Fibroblast of skin of back (primary cell): ENCODE data around the gene OR52D1. TPM values are rescaled to one million over a fixed set of nuclear protein-coding genes. Genes with fewer than 3 reads are reported as not detected.

Source experiments
- DNase-seq: peaks from one replicate; pipeline ENCODE4 v3.0.0-alpha.2; 2013
- polyA plus RNA-seq, 2 experiments: library from polyadenylated mRNA; unstranded; fragments of 120-200 nt; gene quantifications; one replicate each; pipeline ENCODE4 v1.2.1, GENCODE V29; 2013; ENCODE audit not compliant: insufficient read length in 2 of 2

Gene OR52D1
- not detected for polyA plus RNA-seq (2013, experiment 1 of 2; ENCODE audit: insufficient read length)
- polyA plus RNA-seq (2013, experiment 2 of 2; ENCODE audit: insufficient read length) = not detected

DNA sequence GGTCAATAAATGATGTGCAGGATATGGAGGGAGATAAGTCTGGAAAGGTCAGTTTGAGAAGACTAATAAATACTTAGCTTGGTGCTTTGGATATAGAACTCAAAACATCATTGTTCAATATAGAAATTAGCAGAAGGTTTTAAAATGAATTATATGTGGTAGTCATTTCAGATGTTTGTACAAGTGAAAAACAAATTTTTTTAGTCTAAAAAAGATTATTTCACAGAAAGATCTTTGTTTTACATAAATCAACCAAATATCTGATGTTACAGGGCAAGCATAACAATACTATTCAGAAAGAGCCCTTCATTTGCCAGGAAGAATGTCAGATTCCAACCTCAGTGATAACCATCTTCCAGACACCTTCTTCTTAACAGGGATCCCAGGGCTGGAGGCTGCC lies at the start of gene OR52D1:
OR52D1 (plus strand) TSS at position 301 of the 400 bp plus-strand sequence; CDS start at position 323, 22 bp downstream.
- no peak for DNase-seq

DNA sequence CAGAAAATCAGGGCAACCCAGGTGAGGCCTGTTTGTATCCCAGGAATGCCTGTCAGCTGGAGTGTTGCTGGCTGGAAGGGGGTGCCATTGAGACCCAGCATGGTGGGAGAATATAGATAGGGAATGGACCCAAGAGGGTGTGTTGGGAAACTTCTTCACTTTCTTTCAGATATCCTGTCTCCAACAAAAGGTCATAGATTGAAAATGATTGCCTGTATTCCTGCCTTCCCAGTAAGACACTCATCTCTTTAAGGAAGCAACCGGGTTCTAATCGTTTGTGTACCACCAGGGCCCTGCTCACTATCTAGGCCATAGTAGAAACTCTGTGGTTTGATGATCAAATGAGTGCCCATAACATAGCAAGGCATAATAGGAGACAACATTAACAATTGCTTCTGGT lies 47.1 kb upstream of the OR52D1 start, which contains the start of gene OR51I1:
OR51I1 (minus strand) TSS at position 101 of the 400 bp plus-strand sequence; CDS start at position 101, 0 bp downstream.
- no peak for DNase-seq

DNA sequence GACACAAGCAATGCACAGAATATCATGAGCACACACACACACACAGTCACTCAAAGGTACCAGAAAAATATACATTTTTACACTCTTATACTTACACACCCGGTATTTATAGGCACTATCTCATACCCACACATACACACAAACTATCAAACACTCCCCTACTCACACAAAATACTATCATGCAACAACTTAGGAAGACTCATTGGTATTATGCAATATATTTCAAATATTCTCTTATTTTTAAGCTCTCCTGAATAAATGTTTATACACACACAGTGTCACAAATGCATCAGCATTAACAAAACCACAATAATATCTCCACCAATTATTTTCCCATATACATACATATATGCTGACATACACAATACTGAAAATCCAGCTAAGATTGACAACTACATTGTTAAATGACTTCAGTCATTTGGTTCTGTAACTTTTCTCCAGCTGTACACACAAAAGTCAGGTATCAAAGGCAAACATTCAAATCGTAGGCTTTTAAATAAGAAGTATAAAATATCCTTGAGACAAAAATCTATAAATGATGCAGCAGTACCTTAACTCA lies 44.6 kb upstream of the OR52D1 start:
- no peak for DNase-seq

DNA sequence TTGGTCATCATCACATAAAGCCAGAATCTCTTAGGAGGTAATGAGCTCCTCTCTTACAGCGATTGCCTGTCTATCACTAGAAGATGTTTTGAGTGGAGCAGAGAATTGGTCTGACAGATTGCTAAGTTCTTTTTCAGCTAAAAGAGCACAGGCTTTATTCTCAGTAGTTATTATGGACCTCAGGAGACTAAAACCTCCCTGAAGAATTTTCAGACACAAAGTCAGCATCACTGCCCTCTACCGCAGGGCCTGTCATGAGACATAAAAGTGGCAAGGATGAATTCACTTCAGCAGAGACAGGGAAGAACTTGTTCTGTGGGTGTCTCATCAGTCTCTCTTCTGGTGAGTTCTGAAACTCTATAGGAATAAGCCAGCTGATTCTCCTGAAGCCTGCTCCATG lies 39.5 kb upstream of the OR52D1 start, which contains the start of gene OR51I2:
OR51I2 (plus strand) TSS at position 301 of the 400 bp plus-strand sequence. CDS start 4,166 bp downstream, outside the sequence.
- no peak for DNase-seq

DNA sequence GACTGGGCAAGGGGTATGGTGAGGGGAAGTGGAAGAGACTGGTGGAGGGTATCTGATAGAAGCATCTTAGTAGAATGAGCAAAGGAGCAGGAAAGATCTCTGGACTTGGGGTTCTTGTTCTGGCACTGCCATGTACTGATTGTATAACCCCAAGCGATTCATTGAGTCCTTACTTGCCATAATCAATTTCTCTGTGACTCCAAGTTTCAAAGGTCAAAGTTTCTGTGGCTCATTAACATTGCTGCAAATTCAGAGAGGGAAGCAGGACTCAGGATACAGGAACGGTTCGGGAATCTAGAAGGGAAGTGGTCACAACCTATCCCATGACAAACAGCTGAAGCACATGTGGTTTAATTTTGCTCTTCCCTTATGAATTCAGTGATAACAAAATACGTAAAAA lies 39.1 kb upstream of the OR52D1 start:
- DNase-seq = no peak

DNA sequence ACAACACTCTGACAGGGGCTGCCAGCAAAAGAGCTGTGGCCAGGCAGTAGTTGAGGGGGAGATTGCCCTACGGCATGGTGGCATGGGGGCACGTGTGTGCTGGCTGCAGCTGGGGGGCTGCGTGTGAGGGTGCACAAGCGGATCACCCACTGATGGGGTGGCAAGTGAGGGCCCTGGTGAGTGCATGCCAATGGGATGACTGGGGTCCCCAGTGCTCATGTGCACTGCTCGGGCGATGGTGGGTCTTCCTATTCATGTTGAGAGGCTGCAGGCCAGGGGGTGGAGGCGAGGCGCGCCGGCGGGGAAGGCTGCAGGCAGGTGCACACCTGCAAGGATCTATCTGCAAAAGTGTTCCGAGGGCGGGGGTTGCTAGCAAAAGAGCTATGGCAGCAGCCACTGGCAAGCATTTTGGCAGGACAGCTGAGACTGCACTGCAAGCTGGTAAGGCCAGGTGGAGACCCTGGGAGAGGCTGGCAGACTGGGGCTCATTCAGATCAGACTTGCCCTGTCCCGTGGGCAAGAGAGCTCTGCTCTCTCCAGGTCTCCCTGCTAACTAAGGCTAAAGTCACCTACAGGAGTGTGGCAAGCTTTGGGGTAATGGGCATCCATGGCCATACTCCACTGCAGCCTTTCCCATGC lies 27.4 kb upstream of the OR52D1 start:
- DNase-seq = no peak

DNA sequence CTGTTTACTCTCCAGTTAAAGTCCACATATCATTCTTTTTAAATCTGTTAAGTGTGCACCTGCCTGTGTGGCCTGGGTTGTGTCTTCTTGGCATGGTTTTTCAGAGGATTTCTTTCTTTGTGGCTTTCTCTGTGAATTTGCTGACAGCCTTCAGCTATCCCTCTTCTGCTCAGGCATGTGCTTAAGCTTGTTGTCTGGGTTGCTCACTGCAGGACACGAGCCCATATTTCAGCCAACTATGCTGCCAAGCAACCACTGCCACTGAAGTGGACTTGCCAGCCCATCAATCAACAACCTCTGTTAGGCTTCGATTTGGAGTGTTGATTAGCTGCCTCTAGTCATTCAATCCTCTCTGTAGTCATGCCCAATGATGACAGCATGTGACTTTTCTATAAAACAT lies 21.0 kb upstream of the OR52D1 start:
- no peak for DNase-seq

DNA sequence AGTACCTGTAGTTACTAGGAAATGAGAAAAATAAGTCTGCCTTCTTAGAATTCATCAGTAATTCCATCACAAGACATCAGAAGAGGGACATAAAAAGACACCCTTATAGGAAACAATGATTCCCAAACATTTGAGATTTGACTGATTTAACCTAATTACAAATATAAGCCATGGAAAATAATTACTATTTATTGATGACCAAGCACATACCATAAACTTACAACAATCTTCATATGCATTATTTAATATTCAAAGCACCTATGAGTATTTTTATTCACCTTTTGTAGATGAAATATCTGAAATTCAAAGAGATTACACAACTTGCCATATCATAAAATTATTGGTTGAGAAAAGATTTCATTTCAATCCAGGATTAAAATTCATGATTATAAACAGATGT lies 14.6 kb upstream of the OR52D1 start:
- DNase-seq = no peak

DNA sequence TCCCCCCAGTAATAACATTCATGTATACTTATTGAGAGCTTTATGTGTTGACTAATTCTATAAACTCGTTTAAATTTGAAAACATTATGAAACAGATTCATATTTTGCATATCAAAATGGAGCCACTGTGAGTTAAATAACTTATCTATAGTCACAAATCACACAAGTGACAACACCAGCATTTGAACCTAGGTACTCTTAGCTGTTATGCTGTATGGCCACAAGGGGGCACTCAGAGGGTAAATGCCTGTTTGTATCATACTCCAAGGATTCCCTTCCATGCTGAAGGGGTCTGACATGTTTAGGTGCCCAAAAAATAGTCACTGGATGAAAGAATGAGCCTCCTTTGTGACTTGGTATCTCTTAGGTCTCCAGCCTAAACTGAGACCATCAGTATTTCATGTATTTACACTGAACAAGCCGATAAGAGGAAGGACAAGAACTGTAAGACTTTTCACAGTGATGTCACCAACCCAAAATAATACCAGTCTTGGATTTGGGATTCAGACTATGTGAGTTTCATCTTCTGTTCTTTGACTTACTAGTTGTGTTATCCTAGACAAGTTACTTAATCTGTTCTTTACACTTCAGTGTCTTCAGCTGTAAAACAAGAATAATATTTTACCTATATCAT lies 12.2 kb upstream of the OR52D1 start:
- peak; percentile 54 for DNase-seq

DNA sequence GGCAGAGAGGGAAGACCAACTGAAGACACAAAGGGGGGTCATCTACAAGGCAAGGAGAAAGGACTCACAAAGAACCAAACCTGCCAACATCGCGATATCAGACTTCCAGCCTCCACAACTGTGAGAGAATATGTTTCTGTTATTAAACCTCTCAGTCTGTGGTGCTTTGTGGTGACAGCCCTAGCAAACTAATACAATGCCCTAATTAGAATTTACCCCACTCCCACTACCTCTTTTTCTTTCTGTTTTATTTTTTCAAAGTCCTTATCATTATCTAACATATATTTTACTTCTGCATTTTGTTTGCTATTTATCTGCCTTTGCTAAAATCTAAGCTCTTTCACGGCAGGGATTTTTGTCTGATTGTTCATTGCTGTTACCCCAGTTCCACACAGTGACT lies 2.5 kb upstream of the OR52D1 start:
- no peak for DNase-seq

DNA sequence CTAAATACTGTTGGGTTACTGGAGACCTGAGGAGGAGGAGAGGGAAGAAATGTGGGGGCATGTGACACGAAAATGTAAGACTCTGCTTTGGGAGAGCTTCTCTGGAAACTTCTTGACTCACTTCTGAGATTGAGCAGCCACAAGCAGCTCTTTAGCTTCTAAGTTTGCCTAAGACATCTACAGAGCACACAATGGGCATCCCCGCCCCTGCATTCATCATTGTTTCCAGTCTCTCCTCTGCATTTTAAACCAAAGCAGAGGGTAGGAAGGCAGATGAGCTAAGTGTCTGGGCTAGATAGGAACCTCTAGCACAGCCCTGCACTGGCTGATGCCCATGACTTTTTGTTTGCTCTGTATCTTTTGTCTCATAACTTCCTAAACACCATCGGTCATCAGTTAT lies 2.1 kb upstream of the OR52D1 start:
- no peak for DNase-seq

DNA sequence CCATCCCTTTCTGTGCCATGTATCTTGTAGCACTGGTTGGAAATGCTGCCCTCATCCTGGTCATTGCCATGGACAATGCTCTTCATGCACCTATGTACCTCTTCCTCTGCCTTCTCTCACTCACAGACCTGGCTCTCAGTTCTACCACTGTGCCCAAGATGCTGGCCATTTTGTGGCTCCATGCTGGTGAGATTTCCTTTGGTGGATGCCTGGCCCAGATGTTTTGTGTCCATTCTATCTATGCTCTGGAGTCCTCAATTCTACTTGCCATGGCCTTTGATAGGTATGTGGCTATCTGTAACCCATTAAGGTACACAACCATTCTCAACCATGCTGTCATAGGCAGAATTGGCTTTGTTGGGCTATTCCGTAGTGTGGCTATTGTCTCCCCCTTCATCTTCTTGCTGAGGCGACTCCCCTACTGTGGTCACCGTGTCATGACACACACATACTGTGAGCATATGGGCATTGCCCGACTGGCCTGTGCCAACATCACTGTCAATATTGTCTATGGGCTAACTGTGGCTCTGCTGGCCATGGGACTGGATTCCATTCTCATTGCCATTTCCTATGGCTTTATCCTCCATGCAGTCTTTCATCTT lies 414 bp downstream of the OR52D1 start:
- no peak for DNase-seq

DNA sequence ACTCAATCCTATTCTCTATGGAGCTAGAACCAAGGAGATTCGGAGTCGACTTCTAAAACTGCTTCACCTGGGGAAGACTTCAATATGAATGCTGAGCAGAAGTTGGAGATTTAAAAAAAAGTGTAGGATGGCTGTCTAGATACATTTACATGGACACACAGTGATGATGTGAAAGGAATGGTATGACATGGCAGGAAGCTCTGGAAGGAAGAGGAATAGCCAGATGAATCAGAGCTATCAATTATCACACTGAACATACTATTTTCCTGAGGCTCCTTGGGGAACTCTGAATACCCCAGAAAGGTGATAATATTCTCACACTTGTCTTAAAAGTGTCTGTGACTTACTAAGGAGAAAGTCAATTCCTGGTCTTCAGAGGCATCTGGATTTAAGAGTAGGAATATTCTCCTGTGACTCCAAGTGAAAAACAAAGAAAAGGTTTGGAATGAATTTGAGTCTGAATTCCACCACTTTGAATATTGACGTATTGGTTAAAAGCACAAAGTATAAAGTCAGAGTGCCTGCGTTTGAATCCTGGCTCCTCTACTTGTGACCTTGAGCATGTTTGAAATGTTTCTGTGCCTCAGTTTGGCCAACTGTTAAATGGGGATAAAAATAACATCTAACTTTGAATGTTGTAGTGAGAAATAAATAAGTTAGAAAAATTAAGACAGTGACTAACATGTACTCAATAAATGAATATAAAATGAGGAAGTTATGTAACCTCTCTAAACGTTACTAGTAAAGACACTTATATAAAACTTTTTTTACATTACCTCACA lies 1.3 kb downstream of the OR52D1 start:
- no peak for DNase-seq

DNA sequence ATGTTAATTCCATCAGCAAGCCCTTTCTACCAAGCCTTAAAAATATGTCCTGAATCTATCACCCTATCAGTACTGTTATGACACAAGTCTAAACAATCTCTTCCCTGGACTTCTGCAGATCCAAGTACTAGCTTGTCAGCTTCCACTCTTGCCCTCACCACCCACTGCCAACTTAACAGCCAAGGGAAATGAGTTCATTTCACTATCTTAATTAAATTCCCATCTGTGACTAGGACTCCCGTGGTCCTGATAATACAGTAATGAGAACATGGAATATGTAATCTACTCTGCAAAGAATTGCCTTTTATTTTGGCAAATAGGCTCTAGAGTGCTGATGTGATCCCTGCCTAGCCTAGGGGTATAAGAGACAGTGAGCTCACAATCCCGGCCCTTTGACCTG lies 11.2 kb downstream of the OR52D1 start:
- DNase-seq = no peak

DNA sequence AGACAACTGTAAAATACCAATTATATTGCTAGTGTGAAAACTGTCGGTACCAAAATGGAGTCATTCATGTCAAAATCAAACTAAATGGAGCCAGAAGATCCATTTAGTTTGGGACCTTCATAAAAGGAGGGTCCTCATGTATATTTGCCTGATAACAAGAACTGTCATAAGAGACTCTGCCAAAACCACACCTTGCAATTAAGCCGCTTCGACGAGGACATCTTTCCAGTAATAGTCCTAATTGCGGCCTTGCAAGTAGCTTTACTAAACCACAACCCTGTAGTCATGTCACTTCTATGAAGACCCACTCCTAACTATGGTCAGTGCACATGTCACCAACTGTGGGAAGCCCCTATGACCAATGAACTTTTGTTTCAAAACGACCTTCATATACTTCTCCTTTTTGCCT lies 11.9 kb downstream of the OR52D1 start:
- no peak for DNase-seq

DNA sequence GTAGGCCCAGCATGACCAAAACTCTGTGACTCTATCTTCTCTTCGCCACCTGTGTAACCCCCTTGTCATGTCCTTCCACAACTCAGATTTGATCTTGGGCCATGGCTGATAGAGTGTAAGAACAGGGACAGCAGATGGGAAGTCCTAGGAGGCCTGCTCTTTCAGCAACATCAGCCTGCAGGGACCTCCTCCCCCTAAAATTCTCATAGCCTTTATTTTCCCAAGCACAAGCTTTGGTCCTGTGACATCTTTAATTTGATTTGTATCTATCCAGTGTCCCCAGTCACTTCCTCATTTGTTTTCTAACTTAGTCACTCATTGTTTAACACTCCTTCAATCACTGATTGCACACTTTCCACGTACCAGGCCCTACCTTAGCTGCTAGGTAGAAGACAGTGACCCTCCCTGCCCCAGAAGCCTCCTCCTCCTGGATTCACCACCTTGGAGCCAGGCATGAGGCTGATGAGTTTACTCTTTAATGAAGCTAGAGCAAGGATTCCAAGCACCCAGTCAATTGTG lies 16.0 kb downstream of the OR52D1 start:
- no peak for DNase-seq

DNA sequence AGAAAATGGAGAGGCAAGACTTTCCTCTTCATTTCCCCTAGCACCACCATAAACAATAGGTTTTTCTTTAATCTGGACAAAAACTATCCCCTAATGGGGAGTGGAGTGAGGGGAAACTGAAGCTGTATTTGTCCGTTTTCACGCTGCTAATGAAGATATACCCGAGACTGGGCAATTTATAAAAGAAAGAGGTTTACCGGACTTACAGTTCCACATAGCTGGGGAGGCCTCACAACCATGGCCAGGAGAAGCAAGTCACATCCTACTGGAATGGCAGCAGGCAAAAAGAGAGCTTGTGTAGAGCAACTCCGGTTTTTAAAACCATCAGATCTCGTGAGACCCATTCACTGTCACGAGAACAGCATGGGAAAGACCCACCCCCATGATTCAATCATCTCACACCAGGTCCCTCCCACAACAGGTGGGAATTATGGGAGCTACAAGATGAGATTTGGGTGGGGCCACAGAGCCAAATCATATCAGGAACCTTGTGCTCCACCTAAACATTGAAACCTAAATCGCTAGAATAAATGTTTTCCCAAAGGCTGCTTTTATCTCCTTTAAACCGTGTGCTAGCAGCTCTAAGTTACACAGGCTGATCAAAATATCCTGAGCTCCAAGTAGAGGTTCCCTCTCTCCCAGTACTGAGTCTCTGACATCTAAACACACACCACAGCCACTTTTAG lies 17.0 kb downstream of the OR52D1 start:
- DNase-seq = no peak

DNA sequence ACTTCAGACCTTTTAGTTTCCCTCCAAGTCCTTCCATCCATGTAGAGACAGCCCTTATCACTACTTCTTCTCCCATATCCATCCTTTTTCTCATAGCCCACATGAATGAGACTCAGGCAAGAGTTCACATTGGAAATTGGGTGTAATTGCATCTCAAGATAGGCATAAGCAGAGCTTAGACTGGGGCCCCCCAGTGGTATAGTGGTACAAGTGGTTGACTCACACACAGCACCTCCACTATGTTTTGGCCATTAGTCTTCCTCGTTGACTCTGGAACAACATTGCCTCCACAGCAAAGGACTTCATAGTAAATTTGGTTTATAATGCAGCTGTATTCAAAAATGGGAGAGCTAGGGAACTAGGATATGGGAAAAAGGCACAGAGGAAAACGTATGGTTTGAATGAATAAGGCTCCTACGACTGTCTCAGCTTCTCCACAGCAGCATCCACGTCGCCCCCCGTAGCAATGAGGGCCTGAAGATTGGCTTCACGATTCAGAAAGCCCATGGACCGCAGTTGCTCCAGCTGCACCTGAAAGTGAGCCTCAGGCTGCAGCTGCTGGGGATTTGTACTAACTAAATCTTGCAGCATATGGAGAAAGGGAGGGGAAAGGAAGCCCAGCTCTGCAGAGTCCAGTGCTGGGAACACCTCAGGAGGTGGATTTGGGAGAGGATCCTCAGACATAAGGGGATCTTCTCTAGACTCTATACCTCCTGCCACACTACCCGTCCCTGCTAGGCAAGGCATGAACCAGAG lies 18.9 kb downstream of the OR52D1 start:
- DNase-seq = no peak

DNA sequence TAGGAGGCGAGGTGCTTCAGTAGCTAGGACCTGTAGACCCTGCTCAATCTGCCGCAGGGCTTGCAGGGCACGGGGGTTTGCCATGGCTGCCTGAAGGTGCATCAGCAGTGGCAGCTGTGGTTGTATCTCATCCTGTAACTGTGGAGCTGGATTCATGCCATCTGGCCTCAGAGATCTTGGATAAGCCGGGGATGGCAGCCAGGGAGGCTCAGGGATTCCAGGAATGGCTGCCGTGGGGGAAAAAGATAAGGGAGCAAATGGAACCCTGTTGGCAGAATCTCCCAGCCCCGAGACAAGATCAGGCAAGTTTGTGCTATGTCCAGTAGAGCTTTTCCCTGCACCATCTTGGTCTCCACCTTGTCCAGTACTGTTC lies 19.4 kb downstream of the OR52D1 start:
- no peak for DNase-seq

DNA sequence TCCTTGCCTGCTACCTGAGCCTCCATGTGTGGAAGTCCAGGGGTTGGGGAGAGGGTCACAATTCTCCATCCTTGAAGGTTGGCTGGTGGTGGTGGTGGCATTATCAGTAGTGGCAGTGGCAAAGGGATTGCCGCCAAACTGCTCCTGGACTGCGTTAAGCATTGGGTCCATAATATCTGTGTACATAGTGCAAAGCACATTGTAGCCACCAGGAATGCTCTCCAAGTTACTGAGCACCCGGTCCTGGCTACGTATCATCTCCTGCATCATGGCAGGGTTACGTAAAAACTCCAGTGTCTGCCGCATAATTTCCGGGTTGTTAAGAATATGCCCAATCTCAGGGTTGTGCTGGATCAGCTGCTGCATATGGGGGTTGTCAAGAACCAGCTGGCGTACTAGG lies 20.1 kb downstream of the OR52D1 start:
- DNase-seq = no peak

DNA sequence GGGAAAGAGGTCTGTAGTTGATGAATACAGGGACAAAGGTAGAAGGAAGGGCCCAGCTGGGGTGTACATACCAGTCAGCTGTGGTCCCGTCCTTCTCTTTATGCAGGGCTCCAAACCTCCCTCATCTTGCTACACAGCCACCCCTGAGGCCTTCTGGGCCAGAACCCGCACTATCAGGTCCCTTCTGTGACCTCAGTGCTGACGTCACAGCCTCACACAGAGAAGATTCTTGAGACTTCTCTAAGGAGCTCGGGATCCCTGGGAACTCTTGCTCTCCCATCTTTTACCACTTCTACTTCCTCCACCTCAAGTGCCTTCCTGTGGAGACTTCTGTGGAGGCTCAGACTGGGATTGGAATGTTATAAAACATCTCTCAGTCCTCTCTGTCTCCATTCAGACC lies 21.3 kb downstream of the OR52D1 start, which contains the start of gene UBQLN3:
UBQLN3 (minus strand) TSS at position 155 of the 400 bp plus-strand sequence. CDS start 399 bp downstream, outside the sequence.
- DNase-seq = no peak
